H9 (cell line): ENCODE measurements around the gene PREX1. TPM values are rescaled to one million over a fixed set of nuclear protein-coding genes. Genes with fewer than 3 reads are reported as not detected.

Experiments used
- DNase-seq: peaks from one replicate; pipeline ENCODE4 v3.0.0-alpha.2; 2017
- H2AFZ ChIP-seq: one replicate; pipeline ENCODE4 v1.6.1; 2013; ENCODE audit warnings: mild to moderate bottlenecking, low read length, control low read depth, moderate library complexity
- H2AK5ac ChIP-seq: 2 replicates; pipeline ENCODE4 v1.6.1; 2013; ENCODE audit warnings: low read length, control low read depth, mixed read lengths; ENCODE audit not compliant: insufficient read length
- H2BK120ac ChIP-seq: one replicate; pipeline ENCODE4 v1.6.1; 2013; ENCODE audit warnings: low read depth, mild to moderate bottlenecking, low read length, control low read depth, inconsistent platforms; ENCODE audit not compliant: poor library complexity, severe bottlenecking
- H2BK12ac ChIP-seq: 2 replicates; pipeline ENCODE4 v1.6.1; 2013; ENCODE audit warnings: low read length, control low read depth, mixed read lengths, low read depth; ENCODE audit not compliant: insufficient read length
- H2BK15ac ChIP-seq: 2 replicates; pipeline ENCODE4 v1.6.1; 2013; ENCODE audit warnings: low read depth, low read length, control low read depth
- H2BK20ac ChIP-seq: one replicate; pipeline ENCODE4 v1.6.1; 2013; ENCODE audit warnings: low read depth, mild to moderate bottlenecking, low read length, control low read depth, inconsistent platforms; ENCODE audit not compliant: poor library complexity, severe bottlenecking
- H2BK5ac ChIP-seq: 2 replicates; pipeline ENCODE4 v1.6.1; 2013; ENCODE audit warnings: low read length, control low read depth, mixed read lengths; ENCODE audit not compliant: insufficient read length
- H3K14ac ChIP-seq: 2 replicates; pipeline ENCODE4 v1.6.1; 2013; ENCODE audit warnings: low read length, control low read depth; ENCODE audit not compliant: insufficient read depth
- H3K18ac ChIP-seq: 2 replicates; pipeline ENCODE4 v1.6.1; 2013; ENCODE audit warnings: low read depth, mild to moderate bottlenecking, mixed read lengths, low read length, control low read depth; ENCODE audit not compliant: insufficient read length
- H3K23ac ChIP-seq: 2 replicates; pipeline ENCODE4 v1.6.1; 2013; ENCODE audit warnings: low read length, control low read depth, mixed read lengths, low read depth; ENCODE audit not compliant: insufficient read length
- H3K23me2 ChIP-seq: 2 replicates; pipeline ENCODE4 v1.6.1; 2013; ENCODE audit warnings: low read depth, mild to moderate bottlenecking, mixed read lengths, low read length, control low read depth; ENCODE audit not compliant: insufficient read length, poor library complexity, severe bottlenecking
- H3K27ac ChIP-seq: 2 replicates; pipeline ENCODE4 v1.5.1; 2013; ENCODE audit warnings: low read length, control low read depth, mixed read lengths, low read depth; ENCODE audit not compliant: insufficient read length
- H3K27me3 ChIP-seq: 2 replicates; pipeline ENCODE4 v1.6.1; 2013; ENCODE audit warnings: low read length, control low read depth, inconsistent platforms; ENCODE audit not compliant: insufficient read depth
- H3K4ac ChIP-seq: 2 replicates; pipeline ENCODE4 v1.6.1; 2013; ENCODE audit warnings: low read depth, mild to moderate bottlenecking, control low read depth, inconsistent platforms, low read length, moderate library complexity
- H3K4me1 ChIP-seq: 2 replicates; pipeline ENCODE4 v1.6.1; 2013; ENCODE audit warnings: low read length, control low read depth, inconsistent platforms; ENCODE audit not compliant: insufficient read depth
- H3K4me2 ChIP-seq: 2 replicates; pipeline ENCODE4 v1.6.1; 2013; ENCODE audit warnings: low read length, control low read depth, mixed read lengths; ENCODE audit not compliant: insufficient read length, insufficient read depth
- H3K56ac ChIP-seq: 2 replicates; pipeline ENCODE4 v1.6.1; 2013; ENCODE audit warnings: low read depth, mild to moderate bottlenecking, mixed read lengths, low read length, control low read depth; ENCODE audit not compliant: insufficient read length
- H3K79me1 ChIP-seq: 2 replicates; pipeline ENCODE4 v1.6.1; 2013; ENCODE audit warnings: low read depth, mild to moderate bottlenecking, moderate library complexity, low read length, control low read depth, inconsistent platforms; ENCODE audit not compliant: insufficient read depth, poor library complexity, severe bottlenecking
- H3K79me2 ChIP-seq: 2 replicates; pipeline ENCODE4 v1.6.1; 2013; ENCODE audit warnings: low read length, control low read depth, inconsistent platforms; ENCODE audit not compliant: insufficient read depth
- H3K9ac ChIP-seq: 2 replicates; pipeline ENCODE4 v1.6.1; 2013; ENCODE audit warnings: low read length, control low read depth, mixed read lengths; ENCODE audit not compliant: insufficient read length; ENCODE audit errors: extremely low read depth
- H3K9me3 ChIP-seq: one replicate; pipeline ENCODE4 v1.6.1; 2013; ENCODE audit warnings: low read depth, low read length, inconsistent platforms; ENCODE audit not compliant: control insufficient read depth
- H3T11ph ChIP-seq: one replicate; pipeline ENCODE4 v1.6.1; 2013; ENCODE audit warnings: mild to moderate bottlenecking, low read length, control low read depth, inconsistent platforms
- H4K20me1 ChIP-seq: one replicate; pipeline ENCODE4 v1.6.1; 2013; ENCODE audit not compliant: control insufficient read depth, insufficient read length, insufficient read depth
- H4K5ac ChIP-seq: 2 replicates; pipeline ENCODE4 v1.6.1; 2013; ENCODE audit warnings: low read depth, mild to moderate bottlenecking, mixed read lengths, low read length, control low read depth; ENCODE audit not compliant: insufficient read length
- H4K8ac ChIP-seq: replicated peaks from 2 replicates; pipeline ENCODE4 v1.6.1; 2013; ENCODE audit warnings: low read length, control low read depth, mixed read lengths, low read depth; ENCODE audit not compliant: insufficient read length
- H4K91ac ChIP-seq: 2 replicates; pipeline ENCODE4 v1.6.1; 2013; ENCODE audit warnings: low read depth, mild to moderate bottlenecking, moderate library complexity, mixed read lengths, low read length, control low read depth; ENCODE audit not compliant: insufficient read length
- H3K27ac Mint-ChIP-seq, 3 experiments: 2 replicates in 2 of 3; 3 replicates in 1 of 3; pipeline ENCODE4 v1.8.0; 2020 to 2021; ENCODE audit warnings: mixed read lengths in 3 of 3, mild to moderate bottlenecking in 1 of 3, moderate library complexity in 1 of 3
- H3K27me3 Mint-ChIP-seq: 2 replicates; pipeline ENCODE4 v1.8.0; 2021; ENCODE audit warnings: low read depth, mild to moderate bottlenecking, moderate library complexity, mixed read lengths
- H3K36me3 Mint-ChIP-seq, 3 experiments: 2 replicates in 2 of 3; 3 replicates in 1 of 3; pipeline ENCODE4 v1.8.0; 2020 to 2021; ENCODE audit warnings: low read depth in 3 of 3, mixed read lengths in 3 of 3; ENCODE audit not compliant: insufficient read depth in 1 of 3
- H3K4me1 Mint-ChIP-seq, 2 experiments: 2 replicates each; pipeline ENCODE4 v1.8.0; 2020; ENCODE audit warnings: mixed read lengths in 2 of 2
- H3K4me3 Mint-ChIP-seq, 2 experiments: 2 replicates in 1 of 2; 3 replicates in 1 of 2; pipeline ENCODE4 v1.8.0; 2020 to 2021; ENCODE audit warnings: mild to moderate bottlenecking in 2 of 2, mixed read lengths in 2 of 2, moderate library complexity in 1 of 2
- H3K9me3 Mint-ChIP-seq, 2 experiments: 2 replicates in 1 of 2; 3 replicates in 1 of 2; pipeline ENCODE4 v1.8.0; 2020; ENCODE audit warnings: mild to moderate bottlenecking in 2 of 2, mixed read lengths in 2 of 2, moderate library complexity in 1 of 2
- WGBS: extraction: QIAGEN DNeasy Blood & Tissue Kit; methylation state at CpG from one replicate; pipeline ENCODE4 v1.1.7; 2013; ENCODE audit warnings: missing lambda C conversion rate, low lambda C conversion rate, mixed read lengths; ENCODE audit not compliant: insufficient read length; ENCODE audit errors: extremely low coverage; 5-methylcytosine and 5-hydroxymethylcytosine counted together
- total RNA-seq: library from RNA; stranded (reverse); gene quantifications from 2 replicates; pipeline ENCODE4 v1.2.1, GENCODE V29; 2021
- TF ChIP-seq, protein P1 (sequence below): fragments of 200-600 bp; sonication (generic); conservative IDR thresholded peaks from 3 replicates; pipeline ENCODE4 v1.8.0; 2021; ENCODE audit warnings: antibody characterized with exemption, mild to moderate bottlenecking

Gene PREX1
- total RNA-seq, 1 experiment from 2014 or later = 6.6 TPM

- Histone ChIP-seq H3T11ph (no peak overlapping the region), H3K9me3 (no peaks in the 10 kb centered on the region)
- no peaks in the 10 kb centered on the region for H3K36me3 Mint-ChIP-seq
Measured at GRCh38 chr20:48608756-48609155, 219.0 kb downstream of the PREX1 start.

More at GRCh38 chr20:48608756-48609155, 219.0 kb downstream of the PREX1 start:
- no peak overlapping the region for H3K18ac ChIP-seq
- WGBS = no CpG with 5 or more reads among the region's 3 CpGs
- no peak overlapping the region for H4K5ac ChIP-seq
- no peak overlapping the region for H2BK12ac ChIP-seq
- no peak overlapping the region for H3K56ac ChIP-seq
- H3K9me3 Mint-ChIP-seq = no peaks in the 10 kb centered on the region
- peaks cover 24 to 27% of the 10 kb centered on the region in 2 experiments for H3K4me1 Mint-ChIP-seq
- H3K9ac ChIP-seq = no peak overlapping the region
- no peak overlapping the region for H3K4me2 ChIP-seq
- no peak overlapping the region for H3K23ac ChIP-seq
- no peaks in the 10 kb centered on the region for H3K79me1 ChIP-seq
- no peak overlapping the region for H4K91ac ChIP-seq
- H2BK5ac ChIP-seq = no peak overlapping the region
- no peak for DNase-seq
- no peak overlapping the region for H4K8ac ChIP-seq
- H3K4me1 ChIP-seq = no peaks in the 10 kb centered on the region
- H3K14ac ChIP-seq = no peak overlapping the region
- no peaks in the 10 kb centered on the region; the same call in 1 of the 2 replicates for H3K27me3 Mint-ChIP-seq
- H3K23me2 ChIP-seq = no peaks in the 10 kb centered on the region
- H3K27ac ChIP-seq = no peak overlapping the region
- H4K20me1 ChIP-seq = no peaks in the 10 kb centered on the region
- no peaks in the 10 kb centered on the region for H3K79me2 ChIP-seq
- no peaks in the 10 kb centered on the region for H3K27me3 ChIP-seq
- no peak overlapping the region for H3K27ac Mint-ChIP-seq
- H2AK5ac ChIP-seq = no peak overlapping the region
- H2BK15ac ChIP-seq = no peak overlapping the region
- H3K4me3 Mint-ChIP-seq = no peak overlapping the region
- H2AFZ ChIP-seq = no peak overlapping the region
- H2BK120ac ChIP-seq = no peak overlapping the region
- H3K4ac ChIP-seq = no peak overlapping the region
- TF ChIP-seq, protein P1, sequence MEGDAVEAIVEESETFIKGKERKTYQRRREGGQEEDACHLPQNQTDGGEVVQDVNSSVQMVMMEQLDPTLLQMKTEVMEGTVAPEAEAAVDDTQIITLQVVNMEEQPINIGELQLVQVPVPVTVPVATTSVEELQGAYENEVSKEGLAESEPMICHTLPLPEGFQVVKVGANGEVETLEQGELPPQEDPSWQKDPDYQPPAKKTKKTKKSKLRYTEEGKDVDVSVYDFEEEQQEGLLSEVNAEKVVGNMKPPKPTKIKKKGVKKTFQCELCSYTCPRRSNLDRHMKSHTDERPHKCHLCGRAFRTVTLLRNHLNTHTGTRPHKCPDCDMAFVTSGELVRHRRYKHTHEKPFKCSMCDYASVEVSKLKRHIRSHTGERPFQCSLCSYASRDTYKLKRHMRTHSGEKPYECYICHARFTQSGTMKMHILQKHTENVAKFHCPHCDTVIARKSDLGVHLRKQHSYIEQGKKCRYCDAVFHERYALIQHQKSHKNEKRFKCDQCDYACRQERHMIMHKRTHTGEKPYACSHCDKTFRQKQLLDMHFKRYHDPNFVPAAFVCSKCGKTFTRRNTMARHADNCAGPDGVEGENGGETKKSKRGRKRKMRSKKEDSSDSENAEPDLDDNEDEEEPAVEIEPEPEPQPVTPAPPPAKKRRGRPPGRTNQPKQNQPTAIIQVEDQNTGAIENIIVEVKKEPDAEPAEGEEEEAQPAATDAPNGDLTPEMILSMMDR = no peak
- no peak overlapping the region for H2BK20ac ChIP-seq
